B cell (primary cell): ENCODE results near the gene MOBP.

Experiments used
- CTCF ChIP-seq: fragments of 200-600 bp; IDR thresholded peaks from one replicate; pipeline ENCODE4 v1.8.0; 2022; ENCODE audit warnings: antibody characterized with exemption, mild to moderate bottlenecking
- EZH2 ChIP-seq: IDR thresholded peaks from 2 replicates; pipeline ENCODE4 v1.6.1; 2012; ENCODE audit warnings: borderline replicate concordance, low read depth, mild to moderate bottlenecking, moderate library complexity, low read length; ENCODE audit not compliant: insufficient read depth, poor library complexity, severe bottlenecking

DNA sequence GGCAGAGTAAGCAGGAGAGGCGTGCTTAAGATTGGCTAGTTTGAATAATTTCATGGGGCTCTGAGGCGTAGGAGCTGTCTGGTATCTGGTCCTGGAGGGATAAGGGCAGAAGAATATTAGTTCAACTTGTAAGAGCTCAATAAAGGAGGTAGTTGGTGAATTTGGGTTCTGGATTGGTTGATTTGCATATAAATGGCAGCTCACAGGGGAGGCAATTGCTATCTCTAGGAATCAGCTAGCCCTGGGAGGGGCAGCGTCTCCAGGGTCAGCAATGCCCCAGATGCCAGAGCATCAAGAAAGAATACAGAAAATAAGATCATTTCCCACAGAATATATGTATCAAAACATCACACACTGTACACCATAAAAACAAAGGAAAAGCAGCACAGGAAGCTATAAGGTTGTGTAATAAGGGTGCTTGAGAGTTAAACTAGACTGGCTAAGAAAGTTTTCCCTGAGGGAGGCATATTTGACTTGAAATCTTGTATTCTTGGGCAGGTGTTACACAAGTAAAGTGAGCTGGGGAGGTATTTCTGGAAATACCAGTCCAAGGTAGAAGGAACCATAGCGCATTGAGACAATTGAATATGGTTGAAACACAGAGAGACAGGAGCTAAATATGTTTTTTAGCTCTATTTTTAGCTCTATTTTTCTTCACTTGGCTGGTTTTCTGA is 6.1 kb downstream of the MOBP start:
- no peak for TF ChIP-seq EZH2
- no peak for TF ChIP-seq CTCF
